Embryonic facial prominence (tissue), 1 donor: ENCODE results near the gene ZNF777.
"Not testable (repeated sequence)": the region's sequence is repeated elsewhere in the genome, so short reads cannot be mapped to it uniquely, and the experiment has no call there.

Source experiments
- DNase-seq: peaks from one replicate; pipeline ENCODE4 v3.0.0-alpha.2; 2016; ENCODE audit errors: extremely low spot score

Gene ZNF777

DNA sequence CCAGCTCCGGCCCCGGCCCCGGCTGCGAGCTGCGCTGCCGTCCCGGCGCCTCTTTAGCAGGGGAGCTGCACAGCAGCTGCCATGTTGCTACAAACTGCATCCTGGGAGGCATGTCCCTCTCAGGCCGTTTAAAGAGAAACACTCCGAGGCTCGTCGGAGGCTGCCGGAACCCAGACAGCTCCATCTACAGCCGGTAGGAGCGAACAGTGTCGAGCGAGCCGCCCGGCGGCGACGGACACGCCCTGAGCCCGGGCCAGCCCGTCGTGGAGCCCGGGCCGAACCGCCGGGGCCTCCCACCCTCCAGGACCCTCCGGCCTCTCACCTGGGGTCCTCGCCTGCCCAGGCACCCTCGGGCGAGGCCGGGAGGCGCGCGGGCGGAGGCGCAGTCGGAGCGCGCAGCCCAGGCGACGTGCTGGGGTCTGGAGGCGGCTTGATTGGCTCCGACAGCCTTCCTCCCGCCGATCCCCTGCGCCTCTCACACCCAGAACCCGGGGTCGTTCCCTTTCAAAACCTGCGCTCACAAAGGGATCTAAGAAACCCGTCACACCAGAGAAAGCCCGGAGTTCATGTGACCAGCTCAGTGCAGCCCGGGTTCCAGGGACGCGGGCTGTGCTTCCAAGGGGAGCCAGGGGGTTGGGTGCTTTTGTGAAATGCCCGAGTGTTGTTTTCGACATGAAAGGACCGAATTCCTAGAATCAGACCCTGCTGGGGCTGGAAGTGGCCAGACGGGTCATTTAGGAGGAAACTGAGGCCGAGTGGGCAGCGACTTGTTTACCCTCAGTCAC, at the start of gene ZNF777:
Gene ZNF777, minus strand, starts transcription at position 570 of the 785 bp plus-strand sequence. CDS start 5,040 bp downstream, outside the sequence.
- DNase-seq: peak; percentile 81

DNA sequence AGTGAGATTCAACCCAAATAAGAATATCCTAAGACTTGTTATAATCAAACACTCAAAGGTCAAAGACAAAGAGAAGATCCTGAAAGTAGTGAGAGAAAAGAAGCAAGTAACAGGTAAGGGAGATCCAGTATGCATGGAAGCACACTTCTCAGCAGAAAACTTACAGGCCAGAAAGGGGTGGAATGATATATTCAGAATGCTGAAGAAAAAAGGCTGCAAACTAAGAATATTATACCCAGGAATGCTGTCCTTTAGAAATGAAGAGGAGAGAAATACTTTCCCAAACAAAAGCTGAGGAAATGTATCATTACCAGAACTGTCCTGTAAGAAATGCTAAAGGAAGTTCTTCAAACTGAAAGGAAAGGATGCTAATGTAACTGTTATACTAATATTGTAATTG, 49.4 kb upstream of the ZNF777 start:
- no peak for DNase-seq

- no peak for DNase-seq
These were observed 48.9 kb upstream of the ZNF777 start for GRCh38 chr7:149509774-149510173.

- no peak for DNase-seq
These were observed 44.7 kb upstream of the ZNF777 start for GRCh38 chr7:149505551-149505950.

DNA sequence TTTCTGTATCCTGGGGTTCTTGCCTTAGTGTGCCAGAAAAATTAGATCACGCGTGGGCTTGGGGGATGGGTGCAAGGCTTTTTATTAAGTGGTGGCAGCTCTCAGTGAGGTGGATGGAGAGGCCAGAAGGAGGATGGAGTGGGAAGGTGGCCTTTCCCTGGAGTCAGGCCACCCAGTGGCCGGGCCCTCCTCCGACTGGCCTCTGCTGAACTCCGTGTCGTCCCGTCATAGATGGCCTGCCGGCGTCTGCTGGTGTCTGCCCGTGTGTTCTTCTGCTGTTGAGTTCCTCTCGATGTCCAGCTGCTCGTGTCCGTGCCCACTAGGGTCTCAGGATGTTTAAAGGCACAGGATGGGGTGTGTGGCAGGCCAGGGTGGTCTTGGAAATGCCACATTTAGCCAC, 40.8 kb upstream of the ZNF777 start:
- DNase-seq: no peak

GRCh38 chr7:149500910-149501309, 40.0 kb upstream of the ZNF777 start:
- DNase-seq: no peak

- no peak for DNase-seq
These were observed 39.3 kb upstream of the ZNF777 start for GRCh38 chr7:149500201-149500600.

DNA sequence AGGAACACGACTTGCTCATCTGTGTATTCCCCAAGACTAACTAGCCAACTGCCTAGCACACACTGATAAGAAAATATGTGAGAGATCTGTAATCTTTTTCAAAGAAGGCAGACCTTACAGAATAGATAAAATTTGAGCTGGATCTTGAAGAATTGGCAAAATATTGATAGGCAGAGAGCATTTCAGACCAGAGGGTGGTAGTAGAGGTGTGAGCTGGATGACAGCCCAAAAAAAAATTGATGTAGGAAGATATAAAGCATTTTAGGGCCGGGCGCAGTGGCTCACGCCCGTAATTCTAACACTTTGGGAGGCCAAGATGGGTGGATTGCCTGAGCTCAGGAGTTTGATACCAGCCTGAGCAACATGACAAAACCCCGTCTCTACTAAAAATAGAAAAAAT, 37.9 kb upstream of the ZNF777 start:
- no peak for DNase-seq

GRCh38 chr7:149497467-149498261, 36.8 kb upstream of the ZNF777 start, which contains the start of gene ZNF746:
Gene ZNF746 (minus strand): TSS chr7:149497809. CDS start chr7:149497536, 273 bp downstream.
- DNase-seq: peak; percentile 21

DNA sequence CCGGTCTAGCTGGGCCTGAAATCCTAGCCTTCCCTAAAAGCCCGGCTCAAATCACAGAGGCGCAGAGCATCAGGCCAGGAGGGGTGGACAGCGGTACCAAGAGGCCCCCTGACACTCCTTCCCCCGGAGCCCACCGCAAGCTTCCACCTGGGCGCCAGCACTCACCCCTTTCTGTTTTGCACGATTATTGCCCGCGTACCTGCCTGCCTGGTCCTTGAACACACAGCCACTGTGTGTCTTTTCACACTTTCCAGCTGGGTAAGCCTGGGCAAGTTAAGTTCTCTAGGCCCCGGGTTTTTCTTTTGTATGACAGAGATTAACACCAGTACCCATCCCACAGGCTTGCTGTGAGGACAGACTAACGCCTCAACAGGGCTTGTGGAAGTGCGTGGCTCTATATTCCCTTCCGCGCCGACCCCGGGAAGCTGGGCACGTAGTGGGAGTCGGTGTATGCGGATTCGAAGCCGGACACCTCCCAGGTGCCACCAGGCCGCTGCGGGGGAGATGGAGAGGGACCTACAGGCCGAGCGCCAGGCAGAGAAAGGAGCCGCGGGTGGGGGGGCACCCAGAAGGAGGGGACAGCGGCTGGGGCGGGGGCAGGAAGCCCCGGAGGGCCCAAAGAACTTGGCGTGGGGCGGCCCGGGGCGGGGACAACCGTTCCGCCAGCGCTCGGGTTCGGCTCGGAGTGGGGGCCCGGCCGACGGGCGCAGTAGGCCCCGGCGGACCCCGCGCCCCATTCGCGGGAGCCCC, 36.0 kb upstream of the ZNF777 start:
- peak; percentile 63 for DNase-seq

GRCh38 chr7:149495785-149496641, 35.2 kb upstream of the ZNF777 start:
- DNase-seq: peak; percentile 16

DNA sequence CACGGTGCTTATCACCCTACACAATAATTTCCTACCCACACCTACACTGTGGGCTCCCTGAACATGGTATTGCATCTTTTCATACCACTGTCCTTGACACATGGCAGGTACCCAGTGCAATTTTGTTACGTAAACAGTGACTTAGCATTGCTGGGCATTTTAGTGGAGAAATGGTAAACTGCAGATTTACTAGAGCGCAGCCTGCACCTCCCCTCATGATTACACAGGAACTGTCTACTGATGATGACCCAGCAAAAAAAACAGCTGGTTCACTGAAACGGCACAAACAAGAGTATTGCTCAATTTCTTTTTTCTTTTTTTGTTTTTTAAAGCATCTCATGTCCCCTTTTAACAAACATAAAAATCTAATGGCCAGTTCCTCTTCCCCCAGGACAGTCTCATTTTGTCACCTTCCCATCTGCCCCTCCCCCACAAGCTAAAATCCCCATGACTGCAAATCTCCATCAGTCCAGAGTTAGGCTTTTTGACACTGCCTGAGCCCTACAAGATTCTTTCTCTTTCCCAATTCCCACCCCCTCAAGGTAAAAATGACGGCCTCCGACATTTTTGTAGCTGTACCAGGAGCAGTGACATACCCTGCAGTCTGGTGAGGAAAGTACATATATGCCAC, 34.0 kb upstream of the ZNF777 start:
- no peak for DNase-seq

GRCh38 chr7:149493975-149494374, 33.1 kb upstream of the ZNF777 start:
- not testable (repeated sequence) for DNase-seq

DNA sequence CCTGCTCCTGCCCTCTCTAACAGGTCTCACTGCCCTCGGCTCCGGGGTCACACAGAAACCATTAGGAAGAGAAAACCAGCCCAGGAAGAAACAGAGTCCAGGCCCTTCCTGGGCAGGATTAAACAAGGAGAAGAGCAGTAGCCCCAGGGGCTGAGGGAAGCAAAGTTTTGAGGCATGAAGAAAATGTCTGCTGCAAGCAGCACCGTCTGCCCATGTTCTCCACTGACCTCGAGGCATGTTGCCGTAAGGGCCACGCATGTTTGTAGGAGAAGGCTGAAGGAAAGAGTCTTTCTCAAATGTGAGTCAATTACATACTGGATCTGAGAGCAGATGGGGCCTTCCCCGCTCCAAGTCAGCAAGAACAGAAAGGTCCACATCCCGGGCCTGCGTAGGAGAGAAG, 32.5 kb upstream of the ZNF777 start:
- no peak for DNase-seq

- no peak for DNase-seq
These were observed 29.4 kb upstream of the ZNF777 start for GRCh38 chr7:149490083-149490760.

- no peak for DNase-seq
These were observed 28.6 kb upstream of the ZNF777 start for GRCh38 chr7:149489391-149490024.

DNA sequence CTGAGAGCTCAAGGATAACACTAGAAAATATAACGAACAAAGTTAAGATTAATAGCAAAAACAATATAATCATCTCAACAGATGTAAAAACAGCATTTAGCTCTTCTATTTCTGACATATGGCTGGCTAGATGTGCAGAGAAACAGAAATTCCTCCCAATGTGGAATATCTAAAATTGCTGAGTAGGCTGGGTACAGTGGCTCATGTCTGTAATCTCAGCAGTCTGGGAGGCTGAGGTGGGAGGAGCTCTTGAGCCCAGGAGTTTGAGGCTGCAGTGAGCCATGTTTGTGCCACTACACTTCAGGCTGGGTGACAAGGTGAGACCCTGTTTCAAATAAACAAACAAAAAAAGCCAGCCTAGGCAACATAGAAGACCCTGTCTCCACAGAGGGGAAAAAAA, 18.7 kb upstream of the ZNF777 start:
- DNase-seq: no peak

- no peak for DNase-seq
These were observed 17.9 kb upstream of the ZNF777 start for GRCh38 chr7:149478754-149479153.
